C1 segment of cervical spinal cord (tissue), 14 donors: Measurements from ENCODE around the gene SLC22A31.

Source experiments
- DNase-seq, 14 donors: peaks; one replicate each; lab custom pipeline; 2025; lab: John Stamatoyannopoulos, UW

SLC22A31 gene

GRCh38 chr16:89150981-89151380, 49.4 kb downstream of the SLC22A31 start:
- DNase-seq: no peak

GRCh38 chr16:89150090-89150835, 50.1 kb downstream of the SLC22A31 start:
- DNase-seq: no peak

GRCh38 chr16:89149386-89149785, 51.0 kb downstream of the SLC22A31 start:
- DNase-seq: no peak

GRCh38 chr16:89147085-89147817, 53.1 kb downstream of the SLC22A31 start:
- no peak for DNase-seq

GRCh38 chr16:89146211-89147005, 53.9 kb downstream of the SLC22A31 start:
- DNase-seq: no peak
